ENCODE data around the gene CAPN15.

GRCh38 chr16:520847-521246 lies 6.7 kb upstream of the CAPN15 start:
- TF ChIP-seq CTCF (IDR thresholded peaks at IDR 0.05) (no peak), POLR2A (IDR thresholded peaks at IDR 0.05; ENCODE audit: low read depth) (no peak), EP300 (IDR thresholded peaks at IDR 0.05) (no peak), POLR2AphosphoS5 (IDR thresholded peaks at IDR 0.05) (no peak)

Data from esophagus muscularis mucosa (tissue), 4 donors.